ENCODE data around the gene ZNF346. TPM values are rescaled to one million over a fixed set of nuclear protein-coding genes. Genes with fewer than 3 reads are reported as not detected.

ZNF346 gene
- total RNA-seq, 4 donors from 2014 or later = 13.9 to 29.0 (median 15.8) TPM

DNA sequence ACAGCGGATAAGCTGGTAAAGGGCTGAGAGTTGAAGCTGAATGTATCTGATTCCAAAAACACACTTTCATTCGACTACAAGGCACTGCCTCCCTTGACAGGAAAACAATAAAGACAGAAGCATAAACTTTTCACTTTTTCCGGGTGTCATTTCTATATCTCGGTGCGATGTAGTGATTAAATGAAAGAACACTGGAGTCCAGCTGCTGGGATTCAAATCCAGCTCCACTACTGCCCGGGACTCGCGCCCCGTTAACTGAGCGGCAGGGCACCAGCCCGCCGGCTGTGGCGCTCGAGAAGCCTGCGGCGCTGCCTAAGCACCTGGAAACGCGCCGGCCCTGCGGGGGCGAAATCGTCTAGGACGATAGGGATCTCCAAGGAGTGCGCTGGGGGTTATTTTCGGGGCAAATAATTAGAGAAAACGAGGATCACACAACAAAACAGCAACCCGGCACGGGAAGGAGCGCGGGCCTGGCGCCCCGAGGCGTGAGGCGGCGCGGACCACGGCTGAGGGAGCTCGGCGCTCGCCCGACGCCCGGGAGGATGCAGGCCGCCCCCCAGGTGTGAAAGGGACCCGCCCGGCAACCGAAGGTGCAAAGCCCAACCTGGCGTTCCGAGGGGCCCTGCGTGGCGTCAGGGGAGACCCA is 16.8 kb upstream of the ZNF346 start:
- peak in 1 of 2 donors; percentile 86 for DNase-seq (ENCODE audit: low spot score in 2 of 2)
- WGBS = under 1% methylated on average over 41 of the region's 51 CpGs
- no peaks in the 10 kb centered on the region for H3K27me3 ChIP-seq
- peak overlapping the region; percentile 93 for H3K27ac ChIP-seq
- peaks cover 26% of the 10 kb centered on the region for H3K4me1 ChIP-seq
- TF ChIP-seq, protein P1, sequence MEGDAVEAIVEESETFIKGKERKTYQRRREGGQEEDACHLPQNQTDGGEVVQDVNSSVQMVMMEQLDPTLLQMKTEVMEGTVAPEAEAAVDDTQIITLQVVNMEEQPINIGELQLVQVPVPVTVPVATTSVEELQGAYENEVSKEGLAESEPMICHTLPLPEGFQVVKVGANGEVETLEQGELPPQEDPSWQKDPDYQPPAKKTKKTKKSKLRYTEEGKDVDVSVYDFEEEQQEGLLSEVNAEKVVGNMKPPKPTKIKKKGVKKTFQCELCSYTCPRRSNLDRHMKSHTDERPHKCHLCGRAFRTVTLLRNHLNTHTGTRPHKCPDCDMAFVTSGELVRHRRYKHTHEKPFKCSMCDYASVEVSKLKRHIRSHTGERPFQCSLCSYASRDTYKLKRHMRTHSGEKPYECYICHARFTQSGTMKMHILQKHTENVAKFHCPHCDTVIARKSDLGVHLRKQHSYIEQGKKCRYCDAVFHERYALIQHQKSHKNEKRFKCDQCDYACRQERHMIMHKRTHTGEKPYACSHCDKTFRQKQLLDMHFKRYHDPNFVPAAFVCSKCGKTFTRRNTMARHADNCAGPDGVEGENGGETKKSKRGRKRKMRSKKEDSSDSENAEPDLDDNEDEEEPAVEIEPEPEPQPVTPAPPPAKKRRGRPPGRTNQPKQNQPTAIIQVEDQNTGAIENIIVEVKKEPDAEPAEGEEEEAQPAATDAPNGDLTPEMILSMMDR (IDR thresholded peaks at IDR 0.05) = peak in 1 of 2 donors; percentile 56
- TF ChIP-seq EP300 (IDR thresholded peaks at IDR 0.05) = no peak
- no peak for TF ChIP-seq POLR2AphosphoS5 (IDR thresholded peaks at IDR 0.05)
- H3K36me3 ChIP-seq = no peaks in the 10 kb centered on the region
- H3K4me3 ChIP-seq = peak overlapping the region; percentile 78
- H3K9me3 ChIP-seq = no peaks in the 10 kb centered on the region

DNA sequence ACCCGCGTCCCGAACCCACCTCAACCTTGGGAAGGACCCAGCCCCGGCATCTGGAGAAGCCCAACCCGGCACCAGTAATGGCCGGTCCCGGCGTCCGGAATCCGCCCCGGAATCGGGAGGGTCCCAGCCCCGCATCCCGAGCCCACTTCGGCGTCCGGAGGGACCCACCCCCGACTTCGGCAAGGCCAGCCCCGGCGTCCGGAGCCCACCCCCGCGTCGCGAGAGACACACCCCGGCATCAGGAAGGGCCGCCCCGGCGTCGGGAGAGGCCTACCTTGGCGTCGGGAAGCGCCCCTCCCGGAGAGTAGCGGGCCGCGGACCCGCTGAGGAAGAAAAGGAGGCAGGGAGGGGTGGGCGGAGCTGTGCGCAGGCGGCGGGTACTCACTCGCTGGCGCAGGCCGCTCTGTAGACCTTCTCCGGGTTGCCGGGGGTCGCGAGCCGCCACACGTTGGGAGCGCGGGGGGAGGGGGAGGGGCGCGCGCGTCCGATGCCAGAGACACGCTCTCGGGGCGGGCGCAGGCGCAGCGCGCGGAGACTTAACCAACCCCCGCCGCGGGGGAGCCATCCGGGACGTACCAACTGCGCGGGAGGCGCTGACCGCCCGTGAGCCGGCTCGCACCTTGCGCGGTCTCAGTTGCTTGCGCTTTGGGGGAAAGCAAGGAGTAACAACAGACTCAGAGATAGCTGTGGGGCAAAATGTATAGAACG is 16.1 kb upstream of the ZNF346 start, which contains the start of gene UIMC1:
Gene UIMC1 (minus strand): TSS at position 515 of the 708 bp plus-strand sequence. CDS start 24,164 bp downstream, outside the sequence.
- Histone ChIP-seq H3K9me3 (no peaks in the 10 kb centered on the region), H3K36me3 (no peaks in the 10 kb centered on the region), H3K27ac (peak within 1 kb of the TSS; percentile 93), H3K4me1 (peaks cover 26% of the 10 kb centered on the region), H3K4me3 (peak within 1 kb of the TSS; percentile 78), H3K27me3 (no peaks in the 10 kb centered on the region)
- 1% methylated on average over 18 of the region's 83 CpGs for WGBS
- DNase-seq (ENCODE audit: low spot score in 2 of 2) = peak; percentile 90 to 95
- no peak for TF ChIP-seq EP300 (IDR thresholded peaks at IDR 0.05)
- peak in 2 of 3 donors; percentile 18 to 71 for TF ChIP-seq POLR2AphosphoS5 (IDR thresholded peaks at IDR 0.05)

DNA sequence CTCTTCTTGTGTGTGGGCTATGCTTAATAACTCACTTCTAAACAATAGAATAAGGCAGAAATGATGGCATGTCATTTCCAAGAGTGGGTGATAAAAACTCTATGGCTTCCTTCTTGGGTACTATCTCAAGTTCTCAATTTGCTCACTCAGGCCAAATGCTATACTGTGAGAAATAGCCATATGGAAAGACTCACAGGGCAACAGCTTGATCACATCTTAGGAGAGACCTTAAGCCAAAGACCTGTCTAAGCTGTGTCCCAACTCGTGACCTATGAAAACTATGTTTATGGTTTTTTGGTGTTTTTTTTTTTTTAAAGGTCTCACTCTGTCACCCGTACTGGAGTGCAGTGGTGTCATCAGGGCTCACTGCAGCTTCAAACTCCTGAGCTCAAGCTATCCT is 13.8 kb upstream of the ZNF346 start:
- DNase-seq (ENCODE audit: low spot score in 2 of 2) = no peak
- 77% methylated on average over 2 of the region's 2 CpGs for WGBS
- H3K9me3 ChIP-seq = no peaks in the 10 kb centered on the region
- H3K27ac ChIP-seq = no peak overlapping the region
- H3K36me3 ChIP-seq = no peaks in the 10 kb centered on the region
- TF ChIP-seq POLR2AphosphoS5 (IDR thresholded peaks at IDR 0.05) (no peak), EP300 (IDR thresholded peaks at IDR 0.05) (no peak), POLR2A (IDR thresholded peaks at IDR 0.05) (no peak)
- TF ChIP-seq, protein P1 (IDR thresholded peaks at IDR 0.05) = no peak
- no peaks in the 10 kb centered on the region for H3K27me3 ChIP-seq
- no peak overlapping the region for H3K4me3 ChIP-seq
- peaks cover 20% of the 10 kb centered on the region for H3K4me1 ChIP-seq

DNA sequence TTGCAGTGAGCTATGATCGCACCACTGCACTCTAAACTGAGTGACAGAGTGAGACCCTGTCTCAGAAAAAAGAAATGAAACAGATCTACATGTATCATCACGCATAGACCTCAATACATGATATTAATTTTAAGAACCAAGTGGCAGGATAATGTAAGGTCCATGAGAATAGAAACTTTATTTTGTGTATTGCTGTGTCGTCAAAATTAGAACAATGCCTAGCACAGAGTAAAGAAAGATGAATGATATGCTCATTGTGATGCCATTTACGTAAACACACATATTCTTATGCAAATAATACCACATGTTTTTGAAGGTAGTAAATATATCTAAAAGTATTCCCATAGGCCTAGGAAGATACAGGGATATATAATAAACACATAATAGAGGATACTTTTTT is 12.3 kb upstream of the ZNF346 start:
- no peaks in the 10 kb centered on the region for H3K27me3 ChIP-seq
- no peak overlapping the region for H3K27ac ChIP-seq
- no peak for DNase-seq (ENCODE audit: low spot score in 2 of 2)
- no peaks in the 10 kb centered on the region for H3K36me3 ChIP-seq
- H3K4me1 ChIP-seq = peaks cover 7% of the 10 kb centered on the region
- TF ChIP-seq, protein P1 (IDR thresholded peaks at IDR 0.05) = no peak
- TF ChIP-seq EP300 (IDR thresholded peaks at IDR 0.05) (no peak), POLR2A (IDR thresholded peaks at IDR 0.05) (no peak), POLR2AphosphoS5 (IDR thresholded peaks at IDR 0.05) (no peak)
- 91% methylated on average over 4 of the region's 4 CpGs for WGBS
- H3K9me3 ChIP-seq = no peaks in the 10 kb centered on the region
- H3K4me3 ChIP-seq = no peak overlapping the region

DNA sequence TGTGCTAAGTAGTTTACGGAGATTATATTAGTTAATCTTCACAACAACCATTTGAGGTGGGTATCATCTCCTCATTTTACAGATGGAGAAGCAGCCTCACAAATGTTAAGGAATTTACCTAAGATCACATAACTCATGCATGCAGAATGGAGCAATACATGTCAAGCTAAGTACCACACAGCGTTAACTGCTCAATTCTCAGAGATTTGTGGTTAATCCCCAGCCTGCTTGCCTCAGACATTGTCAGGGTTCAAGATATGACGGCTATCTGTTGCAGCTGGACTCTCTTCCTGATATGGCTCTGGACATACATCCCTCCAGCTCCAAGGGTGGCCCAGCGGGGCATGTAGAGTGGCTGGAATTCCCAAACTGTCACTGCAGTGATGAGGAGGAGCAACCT is 7.3 kb upstream of the ZNF346 start:
- no peak overlapping the region for H3K4me3 ChIP-seq
- 93% methylated on average over 4 of the region's 4 CpGs for WGBS
- no peak for DNase-seq (ENCODE audit: low spot score in 2 of 2)
- no peaks in the 10 kb centered on the region for H3K27me3 ChIP-seq
- no peaks in the 10 kb centered on the region for H3K9me3 ChIP-seq
- H3K27ac ChIP-seq = no peak overlapping the region
- no peaks in the 10 kb centered on the region for H3K4me1 ChIP-seq
- TF ChIP-seq, protein P1 (IDR thresholded peaks at IDR 0.05) = no peak
- TF ChIP-seq POLR2AphosphoS5 (IDR thresholded peaks at IDR 0.05) (no peak), POLR2A (IDR thresholded peaks at IDR 0.05) (no peak), EP300 (IDR thresholded peaks at IDR 0.05) (no peak)
- H3K36me3 ChIP-seq = no peaks in the 10 kb centered on the region

All from suprapubic skin (tissue), 4 donors.